GM23338 (cell line): Measurements from ENCODE around the gene CLIP2. TPM values are rescaled to one million over a fixed set of nuclear protein-coding genes. Genes with fewer than 3 reads are reported as not detected.

Experiments used
- ATAC-seq: fragments of 200-7000 bp; cut with Tn5 transposase; 3 replicates; pipeline ENCODE4 v1.9.1; 2020
- DNase-seq: peaks from one replicate; pipeline ENCODE4 v3.0.0-alpha.2; 2015; ENCODE audit warnings: low spot score
- H2AFZ ChIP-seq: fragments of 200-600 bp; sonication (generic); 2 replicates; pipeline ENCODE4 v1.8.0; 2016; ENCODE audit warnings: antibody characterized with exemption, mild to moderate bottlenecking, moderate library complexity
- H3F3A ChIP-seq: fragments of 200-600 bp; sonication (generic); replicated peaks from 2 replicates; pipeline ENCODE4 v1.8.0; 2017; ENCODE audit warnings: antibody characterized with exemption, mixed run types, low read depth
- H3K27ac ChIP-seq: fragments of 200-600 bp; sonication (generic); 2 replicates; pipeline ENCODE4 v1.6.1; 2016; ENCODE audit warnings: low read depth
- H3K27me3 ChIP-seq: fragments of 200-600 bp; sonication (generic); 2 replicates; pipeline ENCODE4 v1.8.0; 2016; ENCODE audit warnings: mild to moderate bottlenecking, mixed run types, moderate library complexity; ENCODE audit not compliant: insufficient read depth
- H3K36me3 ChIP-seq: fragments of 200-600 bp; sonication (generic); 2 replicates; pipeline ENCODE4 v1.8.0; 2016; ENCODE audit warnings: mild to moderate bottlenecking; ENCODE audit not compliant: insufficient read depth
- H3K4me1 ChIP-seq: fragments of 200-600 bp; sonication (generic); 2 replicates; pipeline ENCODE4 v1.8.0; 2016; ENCODE audit warnings: mild to moderate bottlenecking, moderate library complexity; ENCODE audit not compliant: insufficient read depth
- H3K4me2 ChIP-seq: fragments of 200-600 bp; sonication (generic); 2 replicates; pipeline ENCODE4 v1.7.1; 2017; ENCODE audit warnings: mixed run types
- H3K4me3 ChIP-seq: fragments of 200-600 bp; sonication (generic); 2 replicates; pipeline ENCODE4 v1.6.1; 2016; ENCODE audit warnings: mixed run types
- H3K79me2 ChIP-seq: fragments of 200-600 bp; sonication (generic); replicated peaks from 2 replicates; pipeline ENCODE4 v1.8.0; 2017; ENCODE audit warnings: mild to moderate bottlenecking; ENCODE audit not compliant: insufficient read depth
- H3K9me2 ChIP-seq: fragments of 200-600 bp; sonication (generic); 2 replicates; pipeline ENCODE4 v1.8.0; 2017; ENCODE audit not compliant: insufficient read depth
- H4K20me1 ChIP-seq: fragments of 200-600 bp; sonication (generic); replicated peaks from 2 replicates; pipeline ENCODE4 v1.8.0; 2017; ENCODE audit warnings: mild to moderate bottlenecking; ENCODE audit not compliant: insufficient read depth
- H3K27ac Mint-ChIP-seq: 2 replicates; pipeline ENCODE4 v1.8.0; 2020; ENCODE audit warnings: inconsistent platforms, mild to moderate bottlenecking, moderate library complexity, mixed read lengths
- H3K27me3 Mint-ChIP-seq: 3 replicates; pipeline ENCODE4 v1.8.0; 2022; ENCODE audit warnings: low read depth, mild to moderate bottlenecking, moderate library complexity, mixed read lengths, inconsistent platforms; ENCODE audit not compliant: insufficient read depth, poor library complexity
- H3K36me3 Mint-ChIP-seq: 3 replicates; pipeline ENCODE4 v1.8.0; 2021; ENCODE audit warnings: low read depth, mild to moderate bottlenecking, inconsistent platforms, moderate library complexity, mixed read lengths
- H3K4me1 Mint-ChIP-seq: 3 replicates; pipeline ENCODE4 v1.8.0; 2020; ENCODE audit warnings: mild to moderate bottlenecking, inconsistent platforms, mixed read lengths
- H3K4me3 Mint-ChIP-seq: 3 replicates; pipeline ENCODE4 v1.8.0; 2021; ENCODE audit warnings: moderate library complexity, mild to moderate bottlenecking, inconsistent platforms, mixed read lengths
- H3K9me3 Mint-ChIP-seq: 3 replicates; pipeline ENCODE4 v1.8.0; 2020; ENCODE audit warnings: moderate library complexity, mild to moderate bottlenecking, inconsistent platforms, mixed read lengths
- CREB1 ChIP-seq: fragments of 250-450 bp; sonication (Bioruptor Pico); IDR thresholded peaks from 2 replicates; pipeline ENCODE4 v1.5.0; 2020; ENCODE audit warnings: low read depth, mild to moderate bottlenecking, moderate library complexity
- EZH2phosphoT487 ChIP-seq: fragments of 200-600 bp; sonication (generic); IDR thresholded peaks from one replicate; pipeline ENCODE4 v1.8.1; 2018; ENCODE audit warnings: antibody characterized with exemption; ENCODE audit not compliant: unreplicated experiment
- JUNB ChIP-seq: IDR thresholded peaks from one replicate; pipeline ENCODE4 v1.6.1; 2016; ENCODE audit warnings: antibody characterized with exemption; ENCODE audit not compliant: unreplicated experiment
- POLR2AphosphoS5 ChIP-seq: IDR thresholded peaks from 2 replicates; pipeline ENCODE4 v1.6.1; 2016; ENCODE audit warnings: antibody characterized with exemption, low read depth
- ZNF114 ChIP-seq: fragments of 250-450 bp; sonication (Bioruptor Pico); IDR thresholded peaks from 2 replicates; pipeline ENCODE4 v1.5.0; 2020; ENCODE audit warnings: mild to moderate bottlenecking, moderate library complexity
- ZNF331 ChIP-seq: fragments of 250-450 bp; sonication (Bioruptor Pico); IDR thresholded peaks from 2 replicates; pipeline ENCODE4 v1.5.0; 2020; ENCODE audit warnings: low read depth, mild to moderate bottlenecking, moderate library complexity
- ZNF462 ChIP-seq: fragments of 250-450 bp; sonication (Bioruptor Pico); IDR thresholded peaks from 2 replicates; pipeline ENCODE4 v1.5.0; 2020; ENCODE audit warnings: mild to moderate bottlenecking, moderate library complexity
- polyA plus RNA-seq: library from polyadenylated mRNA; unstranded; fragments of >200 nt; fragmentation: Nextera tagmentation; extraction: Ambion mirVana; gene quantifications from 2 replicates; pipeline ENCODE4 v1.2.1, GENCODE V29; 2016
- total RNA-seq: library from RNA; depleted of rRNA; stranded (reverse); fragments of >200 nt; shearing (Covaris generic); gene quantifications from 2 replicates; pipeline ENCODE4 v1.2.3, GENCODE V29; 2014

The CLIP2 gene
- total and polyA plus RNA-seq, 2 experiments from 2014 or later, result 8.1 to 51.9 TPM

- TF ChIP-seq ZNF462 (CRISPR knock-in tag) (no peak), EZH2phosphoT487 (no peak), POLR2AphosphoS5 (no peak), ZNF114 (no peak), ZNF331 (CRISPR knock-in tag) (no peak), CREB1 (no peak), JUNB (no peak)
These were observed 11.7 kb downstream of the CLIP2 start (continued) for GRCh38 chr7:74300926-74301325.

GRCh38 chr7:74302745-74303221 is 13.6 kb downstream of the CLIP2 start:
- no peak overlapping the region for H3K4me3 ChIP-seq
- Mint-ChIP-seq H3K4me1 (peaks cover 6% of the 10 kb centered on the region; the same call in 2 of the 3 replicates), H3K27ac (no peak overlapping the region), H3K4me3 (no peak overlapping the region), H3K9me3 (no peaks in the 10 kb centered on the region), H3K36me3 (peaks cover 4% of the 10 kb centered on the region; the same call in 1 of the 3 replicates), H3K27me3 (peaks cover 1% of the 10 kb centered on the region)
- peaks cover 33% of the 10 kb centered on the region for H4K20me1 ChIP-seq
- no peaks in the 10 kb centered on the region for H3K9me2 ChIP-seq
- no peak for TF ChIP-seq JUNB
- no peaks in the 10 kb centered on the region for H3K36me3 ChIP-seq
- DNase-seq (no peak), ATAC-seq (no peak)
- no peaks in the 10 kb centered on the region for H3K27me3 ChIP-seq
- H3K79me2 ChIP-seq, result peaks cover 70% of the 10 kb centered on the region
- H3K27ac ChIP-seq, result no peak overlapping the region
- no peak overlapping the region for H3K4me2 ChIP-seq
- H2AFZ ChIP-seq, result no peak overlapping the region
- H3K4me1 ChIP-seq, result no peaks in the 10 kb centered on the region
- H3F3A ChIP-seq, result no peaks in the 10 kb centered on the region
